Neural progenitor cell (in vitro differentiated cells): ENCODE results near the gene MEI1. TPM values are rescaled to one million over a fixed set of nuclear protein-coding genes. Genes with fewer than 3 reads are reported as not detected.

Source experiments
- DNase-seq: peaks from one replicate; pipeline ENCODE4 v3.0.0-alpha.2; 2016; ENCODE audit warnings: low spot score
- H2AFZ ChIP-seq: fragments of 200-600 bp; sonication (generic); replicated peaks from 2 replicates; pipeline ENCODE4 v1.6.1; 2016; ENCODE audit warnings: antibody characterized with exemption
- H3F3A ChIP-seq: fragments of 200-600 bp; sonication (generic); 2 replicates; pipeline ENCODE4 v1.6.1; 2016; ENCODE audit warnings: antibody characterized with exemption, low read depth
- H3K27ac ChIP-seq: fragments of 200-600 bp; sonication (generic); 2 replicates; pipeline ENCODE4 v1.5.1; 2016; ENCODE audit warnings: mild to moderate bottlenecking
- H3K27me3 ChIP-seq: fragments of 200-600 bp; sonication (generic); 2 replicates; pipeline ENCODE4 v1.6.1; 2016; ENCODE audit warnings: mild to moderate bottlenecking, moderate library complexity
- H3K36me3 ChIP-seq: fragments of 200-600 bp; sonication (generic); 2 replicates; pipeline ENCODE4 v1.5.1; 2016
- H3K4me1 ChIP-seq: fragments of 200-600 bp; sonication (generic); 2 replicates; pipeline ENCODE4 v1.6.1; 2016; ENCODE audit warnings: mixed run types
- H3K4me2 ChIP-seq: fragments of 200-600 bp; sonication (generic); 2 replicates; pipeline ENCODE4 v1.6.1; 2016
- H3K4me3 ChIP-seq: fragments of 200-600 bp; sonication (generic); 2 replicates; pipeline ENCODE4 v1.5.1; 2016
- H3K79me2 ChIP-seq: fragments of 200-600 bp; sonication (generic); 2 replicates; pipeline ENCODE4 v1.6.1; 2016; ENCODE audit warnings: low read depth
- H3K9ac ChIP-seq: fragments of 200-600 bp; sonication (generic); 2 replicates; pipeline ENCODE4 v1.6.1; 2016
- H3K9me3 ChIP-seq: fragments of 200-600 bp; sonication (generic); 2 replicates; pipeline ENCODE4 v1.5.1; 2016; ENCODE audit warnings: low read depth
- H4K20me1 ChIP-seq: fragments of 200-600 bp; sonication (generic); 2 replicates; pipeline ENCODE4 v1.6.1; 2016; ENCODE audit warnings: low read depth
- H3K27ac Mint-ChIP-seq: 3 replicates; pipeline ENCODE4 v1.8.0; 2021; ENCODE audit warnings: mixed read lengths
- H3K27me3 Mint-ChIP-seq: 2 replicates; pipeline ENCODE4 v1.8.0; 2022; ENCODE audit warnings: low read depth, mild to moderate bottlenecking, inconsistent platforms, moderate library complexity, mixed read lengths; ENCODE audit not compliant: insufficient read depth
- H3K36me3 Mint-ChIP-seq: 3 replicates; pipeline ENCODE4 v1.8.0; 2021; ENCODE audit warnings: mixed read lengths
- H3K4me1 Mint-ChIP-seq: 3 replicates; pipeline ENCODE4 v1.8.0; 2021; ENCODE audit warnings: mixed read lengths
- H3K4me3 Mint-ChIP-seq: 3 replicates; pipeline ENCODE4 v1.8.0; 2021; ENCODE audit warnings: mild to moderate bottlenecking, moderate library complexity, mixed read lengths
- H3K9me3 Mint-ChIP-seq: 3 replicates; pipeline ENCODE4 v1.8.0; 2020; ENCODE audit warnings: mixed read lengths
- EZH2 ChIP-seq: fragments of 200-600 bp; sonication (generic); IDR thresholded peaks from 2 replicates; pipeline ENCODE4 v1.6.1; 2017; ENCODE audit warnings: antibody characterized with exemption, mild to moderate bottlenecking, moderate library complexity
- EZH2phosphoT487 ChIP-seq: fragments of 200-600 bp; sonication (generic); IDR thresholded peaks from 2 replicates; pipeline ENCODE4 v1.6.1; 2017; ENCODE audit warnings: antibody characterized with exemption
- total RNA-seq: library from RNA; depleted of rRNA; stranded (reverse); fragments of >200 nt; gene quantifications from 2 replicates; pipeline ENCODE4 v1.2.3, GENCODE V29; 2015; ENCODE audit warnings: low replicate concordance
- TF ChIP-seq, protein P1 (sequence below): fragments of 200-600 bp; sonication (generic); IDR thresholded peaks from 2 replicates; pipeline ENCODE4 v1.5.1; 2017; ENCODE audit warnings: antibody characterized with exemption, mild to moderate bottlenecking

The MEI1 gene
- total RNA-seq, 1 donor from 2014 or later, result not detected

DNA sequence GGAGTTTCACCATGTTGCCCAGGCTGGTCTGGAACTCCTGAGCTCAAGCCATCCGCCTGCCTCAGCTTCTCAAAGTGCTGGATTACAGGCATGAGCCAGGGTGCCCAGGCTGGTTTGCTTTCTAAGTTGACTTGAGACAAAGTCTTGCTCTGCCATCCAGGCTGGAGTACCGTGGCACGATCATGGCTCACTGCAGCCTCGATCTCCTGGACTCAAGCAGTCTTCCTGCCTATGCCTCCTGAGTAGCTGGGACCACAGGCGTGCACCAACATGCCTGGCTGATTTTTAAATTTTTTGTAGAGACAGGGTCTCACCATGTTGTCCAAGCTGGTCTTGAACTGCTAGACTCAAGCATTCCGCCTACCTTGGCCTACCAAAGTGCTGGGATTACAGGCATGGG, 41.6 kb upstream of the MEI1 start:
- Histone ChIP-seq H3K9ac (no peak overlapping the region), H3K4me2 (no peak overlapping the region), H3K79me2 (no peaks in the 10 kb centered on the region), H4K20me1 (no peaks in the 10 kb centered on the region), H3K9me3 (no peaks in the 10 kb centered on the region), H2AFZ (no peak overlapping the region), H3K36me3 (peaks cover 33% of the 10 kb centered on the region), H3F3A (peaks cover 36% of the 10 kb centered on the region), H3K27me3 (no peaks in the 10 kb centered on the region), H3K4me1 (no peaks in the 10 kb centered on the region), H3K4me3 (no peak overlapping the region), H3K27ac (no peak overlapping the region)
- H3K9me3 Mint-ChIP-seq, result no peaks in the 10 kb centered on the region
- no peaks in the 10 kb centered on the region for H3K4me1 Mint-ChIP-seq
- H3K27me3 Mint-ChIP-seq, result peaks cover 2% of the 10 kb centered on the region
- H3K27ac Mint-ChIP-seq, result no peak overlapping the region
- no peak for TF ChIP-seq EZH2phosphoT487
- TF ChIP-seq EZH2, result no peak
- H3K4me3 Mint-ChIP-seq, result no peak overlapping the region
- no peak for DNase-seq
- peaks cover 35% of the 10 kb centered on the region for H3K36me3 Mint-ChIP-seq

DNA sequence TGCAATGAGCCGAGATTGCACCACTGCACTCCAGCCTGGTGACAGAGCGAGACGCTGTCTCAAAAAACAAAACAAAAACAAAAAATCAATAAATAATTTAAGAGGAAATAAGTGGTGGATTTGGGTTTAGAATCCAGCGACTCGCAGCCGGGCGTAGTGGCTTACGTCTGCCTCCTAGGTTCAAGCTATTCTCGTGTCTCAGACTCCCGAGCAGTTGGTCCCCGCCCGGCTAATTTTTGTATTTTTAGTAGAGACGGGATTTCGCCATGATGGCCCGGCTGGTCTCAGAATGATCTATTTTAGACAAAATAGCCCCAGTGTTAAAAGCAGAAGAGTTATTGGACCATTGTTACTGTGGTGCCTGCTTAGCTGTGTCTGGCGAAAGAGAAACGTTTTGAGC, 40.4 kb upstream of the MEI1 start:
- Histone ChIP-seq H3K4me2 (no peak overlapping the region), H3K9me3 (no peaks in the 10 kb centered on the region), H3K4me3 (no peak overlapping the region), H2AFZ (no peak overlapping the region), H3K4me1 (no peaks in the 10 kb centered on the region), H3K27ac (no peak overlapping the region), H3K79me2 (no peaks in the 10 kb centered on the region), H4K20me1 (no peaks in the 10 kb centered on the region), H3K27me3 (no peaks in the 10 kb centered on the region), H3K36me3 (peaks cover 33% of the 10 kb centered on the region), H3K9ac (no peak overlapping the region), H3F3A (peaks cover 45% of the 10 kb centered on the region)
- H3K4me3 Mint-ChIP-seq, result no peak overlapping the region
- no peak for DNase-seq
- TF ChIP-seq EZH2 (no peak), EZH2phosphoT487 (no peak)
- TF ChIP-seq, protein P1, sequence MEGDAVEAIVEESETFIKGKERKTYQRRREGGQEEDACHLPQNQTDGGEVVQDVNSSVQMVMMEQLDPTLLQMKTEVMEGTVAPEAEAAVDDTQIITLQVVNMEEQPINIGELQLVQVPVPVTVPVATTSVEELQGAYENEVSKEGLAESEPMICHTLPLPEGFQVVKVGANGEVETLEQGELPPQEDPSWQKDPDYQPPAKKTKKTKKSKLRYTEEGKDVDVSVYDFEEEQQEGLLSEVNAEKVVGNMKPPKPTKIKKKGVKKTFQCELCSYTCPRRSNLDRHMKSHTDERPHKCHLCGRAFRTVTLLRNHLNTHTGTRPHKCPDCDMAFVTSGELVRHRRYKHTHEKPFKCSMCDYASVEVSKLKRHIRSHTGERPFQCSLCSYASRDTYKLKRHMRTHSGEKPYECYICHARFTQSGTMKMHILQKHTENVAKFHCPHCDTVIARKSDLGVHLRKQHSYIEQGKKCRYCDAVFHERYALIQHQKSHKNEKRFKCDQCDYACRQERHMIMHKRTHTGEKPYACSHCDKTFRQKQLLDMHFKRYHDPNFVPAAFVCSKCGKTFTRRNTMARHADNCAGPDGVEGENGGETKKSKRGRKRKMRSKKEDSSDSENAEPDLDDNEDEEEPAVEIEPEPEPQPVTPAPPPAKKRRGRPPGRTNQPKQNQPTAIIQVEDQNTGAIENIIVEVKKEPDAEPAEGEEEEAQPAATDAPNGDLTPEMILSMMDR, result no peak
- no peaks in the 10 kb centered on the region for H3K27me3 Mint-ChIP-seq
- no peak overlapping the region for H3K27ac Mint-ChIP-seq
- peaks cover 34% of the 10 kb centered on the region for H3K36me3 Mint-ChIP-seq
- no peaks in the 10 kb centered on the region for H3K9me3 Mint-ChIP-seq
- H3K4me1 Mint-ChIP-seq, result no peaks in the 10 kb centered on the region

DNA sequence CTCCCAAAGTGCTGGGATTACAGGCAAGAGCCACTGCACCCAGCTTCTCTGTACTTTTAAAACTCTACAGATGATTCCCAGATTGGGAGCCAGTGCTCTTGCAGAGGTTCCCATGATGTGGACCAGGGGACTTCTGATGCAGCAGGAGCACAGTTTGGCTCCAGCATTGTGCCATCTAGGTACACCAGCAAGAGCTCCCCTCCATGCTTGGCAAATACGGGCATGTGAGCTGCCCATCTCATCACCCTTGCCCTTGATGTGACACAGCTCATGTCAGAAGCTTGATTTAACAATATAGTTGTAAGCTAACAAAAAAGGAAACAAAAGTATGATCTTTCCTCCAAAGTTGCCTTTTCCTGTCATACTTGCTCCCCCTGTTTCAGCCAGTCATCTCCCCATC, 39.4 kb upstream of the MEI1 start:
- H3F3A ChIP-seq, result peaks cover 56% of the 10 kb centered on the region
- no peak overlapping the region for H3K4me2 ChIP-seq
- no peak for DNase-seq
- H3K9me3 ChIP-seq, result no peaks in the 10 kb centered on the region
- no peak overlapping the region for H3K9ac ChIP-seq
- Mint-ChIP-seq H3K27me3 (peaks cover 2% of the 10 kb centered on the region), H3K4me3 (no peak overlapping the region), H3K4me1 (no peaks in the 10 kb centered on the region), H3K36me3 (peaks cover 29% of the 10 kb centered on the region), H3K9me3 (no peaks in the 10 kb centered on the region), H3K27ac (no peak overlapping the region)
- H4K20me1 ChIP-seq, result no peaks in the 10 kb centered on the region
- no peak overlapping the region for H3K27ac ChIP-seq
- H3K4me1 ChIP-seq, result no peaks in the 10 kb centered on the region
- no peak overlapping the region for H2AFZ ChIP-seq
- TF ChIP-seq EZH2phosphoT487 (no peak), EZH2 (no peak)
- TF ChIP-seq, protein P1, result no peak
- H3K27me3 ChIP-seq, result no peaks in the 10 kb centered on the region
- no peaks in the 10 kb centered on the region for H3K79me2 ChIP-seq
- H3K4me3 ChIP-seq, result no peak overlapping the region
- H3K36me3 ChIP-seq, result peaks cover 25% of the 10 kb centered on the region

DNA sequence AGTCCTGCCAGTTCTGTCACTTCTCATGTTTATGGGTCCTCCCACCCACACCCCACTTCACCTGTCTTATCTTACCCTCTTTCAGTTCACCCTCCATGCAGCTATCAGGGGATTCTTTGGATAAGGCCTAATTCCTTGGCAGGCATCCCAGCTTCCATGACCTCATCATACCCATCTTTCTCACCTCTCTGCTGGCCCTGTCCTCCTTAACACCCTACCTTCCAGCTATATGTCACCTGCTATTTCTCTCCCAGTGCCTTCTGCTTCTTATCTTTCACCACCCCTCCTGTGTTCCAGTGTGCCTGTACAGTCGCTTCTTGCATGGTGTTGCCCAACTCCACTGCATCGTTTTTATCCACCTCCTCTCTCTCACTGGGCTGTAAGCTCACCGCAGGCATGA, 38.9 kb upstream of the MEI1 start:
- Histone ChIP-seq H3K27ac (no peak overlapping the region), H3K4me1 (no peaks in the 10 kb centered on the region), H3K36me3 (peaks cover 23% of the 10 kb centered on the region), H3K9ac (no peak overlapping the region), H3K4me2 (no peak overlapping the region), H3K27me3 (no peaks in the 10 kb centered on the region), H3K79me2 (no peaks in the 10 kb centered on the region), H2AFZ (no peak overlapping the region), H4K20me1 (no peaks in the 10 kb centered on the region), H3K9me3 (no peaks in the 10 kb centered on the region), H3K4me3 (no peak overlapping the region), H3F3A (peaks cover 61% of the 10 kb centered on the region)
- Mint-ChIP-seq H3K4me1 (no peaks in the 10 kb centered on the region), H3K27me3 (peaks cover 2% of the 10 kb centered on the region), H3K9me3 (no peaks in the 10 kb centered on the region), H3K4me3 (no peak overlapping the region), H3K36me3 (peaks cover 29% of the 10 kb centered on the region), H3K27ac (no peak overlapping the region)
- no peak for DNase-seq
- TF ChIP-seq EZH2phosphoT487 (no peak), EZH2 (no peak)
- TF ChIP-seq, protein P1, result no peak
